ENCODE measurements around the gene EWSR1.

DNA sequence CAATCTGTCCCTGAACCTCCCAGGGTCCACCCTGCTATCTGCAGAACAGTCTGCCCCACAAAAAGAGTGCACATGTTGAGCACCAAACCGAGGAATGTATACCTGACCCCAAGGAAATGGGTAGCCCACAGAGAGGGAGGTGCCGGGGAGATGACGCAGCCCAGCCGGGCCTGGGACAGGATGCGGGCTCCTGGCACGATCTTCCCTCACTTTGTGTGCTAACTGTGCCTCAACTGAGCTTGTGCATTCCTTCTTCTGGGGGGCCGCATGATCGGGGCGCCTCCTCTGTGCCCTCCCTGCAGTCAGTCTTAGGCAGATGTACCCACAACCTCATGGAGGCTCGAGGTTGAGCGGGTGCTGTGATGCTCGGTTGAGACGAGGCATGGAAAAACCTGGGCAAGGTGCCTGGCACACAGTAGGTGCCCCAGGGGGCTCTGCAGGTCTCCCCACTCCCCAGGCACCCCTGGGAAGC, 40.8 kb downstream of the EWSR1 start:
- TF ChIP-seq CTCF (IDR thresholded peaks at IDR 0.05) (no peak), POLR2A (IDR thresholded peaks at IDR 0.05) (no peak)
